Ishikawa (cell line): ENCODE measurements around the gene PRKCE.

Source experiments
- CREB1 ChIP-seq: IDR thresholded peaks from 2 replicates; pipeline ENCODE4 v1.6.1; 2012; ENCODE audit warnings: low read depth
- EP300 ChIP-seq: IDR thresholded peaks from 2 replicates; pipeline ENCODE4 v1.6.1; 2012; ENCODE audit warnings: borderline replicate concordance
- RAD21 ChIP-seq: IDR thresholded peaks from 2 replicates; pipeline ENCODE4 v1.6.1; 2012; ENCODE audit warnings: low read depth
- USF1 ChIP-seq: IDR thresholded peaks from 2 replicates; pipeline ENCODE4 v1.6.1; 2012
- ZBTB7A ChIP-seq: IDR thresholded peaks from 2 replicates; pipeline ENCODE4 v1.6.1; 2012; ENCODE audit warnings: low read depth
- TF ChIP-seq, protein P1 (sequence below): IDR thresholded peaks from 2 replicates; pipeline ENCODE4 v1.6.1; 2012; ENCODE audit warnings: low read depth, mild to moderate bottlenecking

- no peak for TF ChIP-seq RAD21
- no peak for TF ChIP-seq ZBTB7A
- no peak for TF ChIP-seq CREB1
- TF ChIP-seq, protein P1, sequence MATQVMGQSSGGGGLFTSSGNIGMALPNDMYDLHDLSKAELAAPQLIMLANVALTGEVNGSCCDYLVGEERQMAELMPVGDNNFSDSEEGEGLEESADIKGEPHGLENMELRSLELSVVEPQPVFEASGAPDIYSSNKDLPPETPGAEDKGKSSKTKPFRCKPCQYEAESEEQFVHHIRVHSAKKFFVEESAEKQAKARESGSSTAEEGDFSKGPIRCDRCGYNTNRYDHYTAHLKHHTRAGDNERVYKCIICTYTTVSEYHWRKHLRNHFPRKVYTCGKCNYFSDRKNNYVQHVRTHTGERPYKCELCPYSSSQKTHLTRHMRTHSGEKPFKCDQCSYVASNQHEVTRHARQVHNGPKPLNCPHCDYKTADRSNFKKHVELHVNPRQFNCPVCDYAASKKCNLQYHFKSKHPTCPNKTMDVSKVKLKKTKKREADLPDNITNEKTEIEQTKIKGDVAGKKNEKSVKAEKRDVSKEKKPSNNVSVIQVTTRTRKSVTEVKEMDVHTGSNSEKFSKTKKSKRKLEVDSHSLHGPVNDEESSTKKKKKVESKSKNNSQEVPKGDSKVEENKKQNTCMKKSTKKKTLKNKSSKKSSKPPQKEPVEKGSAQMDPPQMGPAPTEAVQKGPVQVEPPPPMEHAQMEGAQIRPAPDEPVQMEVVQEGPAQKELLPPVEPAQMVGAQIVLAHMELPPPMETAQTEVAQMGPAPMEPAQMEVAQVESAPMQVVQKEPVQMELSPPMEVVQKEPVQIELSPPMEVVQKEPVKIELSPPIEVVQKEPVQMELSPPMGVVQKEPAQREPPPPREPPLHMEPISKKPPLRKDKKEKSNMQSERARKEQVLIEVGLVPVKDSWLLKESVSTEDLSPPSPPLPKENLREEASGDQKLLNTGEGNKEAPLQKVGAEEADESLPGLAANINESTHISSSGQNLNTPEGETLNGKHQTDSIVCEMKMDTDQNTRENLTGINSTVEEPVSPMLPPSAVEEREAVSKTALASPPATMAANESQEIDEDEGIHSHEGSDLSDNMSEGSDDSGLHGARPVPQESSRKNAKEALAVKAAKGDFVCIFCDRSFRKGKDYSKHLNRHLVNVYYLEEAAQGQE = no peak
- TF ChIP-seq EP300 = no peak
- no peak for TF ChIP-seq USF1
These were observed 138.7 kb downstream of the PRKCE start for GRCh38 chr2:45789961-45790723.
